Measurements from ENCODE around the gene LTBP1. TPM values are rescaled to one million over a fixed set of nuclear protein-coding genes. Genes with fewer than 3 reads are reported as not detected.

The LTBP1 gene
- total RNA-seq, 1 experiment from 2014 or later: 12.5 TPM

DNA sequence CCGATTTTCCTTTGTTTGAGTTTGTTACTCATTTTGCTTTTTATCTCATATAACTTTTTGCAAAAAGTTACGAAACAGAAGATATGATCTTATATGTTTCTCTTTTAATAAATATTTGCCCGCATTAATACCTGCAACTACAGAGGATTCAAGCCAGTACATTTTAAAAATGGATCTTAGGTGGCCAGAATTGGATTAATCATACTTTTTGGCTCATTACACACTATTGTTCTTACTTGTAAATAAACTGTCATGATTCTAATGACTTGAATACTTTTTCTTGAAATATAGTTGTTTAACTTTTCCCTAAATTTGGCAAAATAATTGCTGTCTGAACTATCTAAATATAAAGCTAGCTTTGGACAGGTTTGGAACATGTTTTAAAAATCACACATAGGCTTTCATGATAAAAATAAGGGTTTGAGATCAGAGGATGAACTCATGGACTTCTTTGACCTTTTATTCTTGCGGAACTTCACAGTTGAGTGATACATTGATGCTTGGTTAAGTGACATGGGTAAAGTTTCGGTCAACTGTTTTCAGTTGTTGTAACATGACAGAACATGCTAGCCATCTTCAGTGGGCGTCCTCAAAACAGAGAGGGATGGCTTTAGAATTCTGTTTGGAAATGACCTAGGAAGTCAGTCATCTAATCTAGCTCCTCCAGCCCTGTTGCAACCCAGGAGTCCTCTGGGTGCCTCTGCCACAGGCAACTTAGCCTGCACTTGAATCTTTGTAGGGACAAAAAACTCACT, 44.5 kb downstream of the LTBP1 start:
- no peak for ATAC-seq
- DNase-seq (ENCODE audit: low read depth, low spot score): no peak
- Histone ChIP-seq H3K9me3 (ENCODE audit: control insufficient read depth, insufficient read depth, low read depth, low read length) (no peaks in the 10 kb centered on the region), H3K4me1 (ENCODE audit: control insufficient read depth, insufficient read depth, low read length) (no peaks in the 10 kb centered on the region), H3K4me3 (ENCODE audit: low read depth in 2 of 2, low read length in 2 of 2) (no peak overlapping the region), H3K36me3 (ENCODE audit: control insufficient read depth, insufficient read depth, low read length) (no peaks in the 10 kb centered on the region), H3K27me3 (ENCODE audit: control insufficient read depth, insufficient read depth, low read length) (no peaks in the 10 kb centered on the region), H3K27ac (ENCODE audit: low read length) (no peak overlapping the region)
- intact Hi-C loops (cut with micrococcal nuclease; ENCODE audit: unreplicated experiment) (no loop called here), in situ Hi-C loops (cut with HindIII; ENCODE audit: low pct_unique_long_range_greater_than_20kb, low sequenced_read_pairs) (no loop called here)
- ChIA-PET POLR2A (no interaction called here), CTCF (no interaction called here)
- no peak for TF ChIP-seq SIN3A (IDR thresholded peaks at IDR 0.05; ENCODE audit: borderline replicate concordance, insufficient read depth, low read depth, low read length)
- TF ChIP-seq POLR2AphosphoS5 (IDR thresholded peaks at IDR 0.05; ENCODE audit: low read depth, low read length): no peak
- TF ChIP-seq TCF7L2 (IDR thresholded peaks at IDR 0.05; ENCODE audit: low read depth, low read length): no peak
- TF ChIP-seq, protein P1, sequence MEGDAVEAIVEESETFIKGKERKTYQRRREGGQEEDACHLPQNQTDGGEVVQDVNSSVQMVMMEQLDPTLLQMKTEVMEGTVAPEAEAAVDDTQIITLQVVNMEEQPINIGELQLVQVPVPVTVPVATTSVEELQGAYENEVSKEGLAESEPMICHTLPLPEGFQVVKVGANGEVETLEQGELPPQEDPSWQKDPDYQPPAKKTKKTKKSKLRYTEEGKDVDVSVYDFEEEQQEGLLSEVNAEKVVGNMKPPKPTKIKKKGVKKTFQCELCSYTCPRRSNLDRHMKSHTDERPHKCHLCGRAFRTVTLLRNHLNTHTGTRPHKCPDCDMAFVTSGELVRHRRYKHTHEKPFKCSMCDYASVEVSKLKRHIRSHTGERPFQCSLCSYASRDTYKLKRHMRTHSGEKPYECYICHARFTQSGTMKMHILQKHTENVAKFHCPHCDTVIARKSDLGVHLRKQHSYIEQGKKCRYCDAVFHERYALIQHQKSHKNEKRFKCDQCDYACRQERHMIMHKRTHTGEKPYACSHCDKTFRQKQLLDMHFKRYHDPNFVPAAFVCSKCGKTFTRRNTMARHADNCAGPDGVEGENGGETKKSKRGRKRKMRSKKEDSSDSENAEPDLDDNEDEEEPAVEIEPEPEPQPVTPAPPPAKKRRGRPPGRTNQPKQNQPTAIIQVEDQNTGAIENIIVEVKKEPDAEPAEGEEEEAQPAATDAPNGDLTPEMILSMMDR (IDR thresholded peaks at IDR 0.05): no peak
- TF ChIP-seq, protein P2, sequence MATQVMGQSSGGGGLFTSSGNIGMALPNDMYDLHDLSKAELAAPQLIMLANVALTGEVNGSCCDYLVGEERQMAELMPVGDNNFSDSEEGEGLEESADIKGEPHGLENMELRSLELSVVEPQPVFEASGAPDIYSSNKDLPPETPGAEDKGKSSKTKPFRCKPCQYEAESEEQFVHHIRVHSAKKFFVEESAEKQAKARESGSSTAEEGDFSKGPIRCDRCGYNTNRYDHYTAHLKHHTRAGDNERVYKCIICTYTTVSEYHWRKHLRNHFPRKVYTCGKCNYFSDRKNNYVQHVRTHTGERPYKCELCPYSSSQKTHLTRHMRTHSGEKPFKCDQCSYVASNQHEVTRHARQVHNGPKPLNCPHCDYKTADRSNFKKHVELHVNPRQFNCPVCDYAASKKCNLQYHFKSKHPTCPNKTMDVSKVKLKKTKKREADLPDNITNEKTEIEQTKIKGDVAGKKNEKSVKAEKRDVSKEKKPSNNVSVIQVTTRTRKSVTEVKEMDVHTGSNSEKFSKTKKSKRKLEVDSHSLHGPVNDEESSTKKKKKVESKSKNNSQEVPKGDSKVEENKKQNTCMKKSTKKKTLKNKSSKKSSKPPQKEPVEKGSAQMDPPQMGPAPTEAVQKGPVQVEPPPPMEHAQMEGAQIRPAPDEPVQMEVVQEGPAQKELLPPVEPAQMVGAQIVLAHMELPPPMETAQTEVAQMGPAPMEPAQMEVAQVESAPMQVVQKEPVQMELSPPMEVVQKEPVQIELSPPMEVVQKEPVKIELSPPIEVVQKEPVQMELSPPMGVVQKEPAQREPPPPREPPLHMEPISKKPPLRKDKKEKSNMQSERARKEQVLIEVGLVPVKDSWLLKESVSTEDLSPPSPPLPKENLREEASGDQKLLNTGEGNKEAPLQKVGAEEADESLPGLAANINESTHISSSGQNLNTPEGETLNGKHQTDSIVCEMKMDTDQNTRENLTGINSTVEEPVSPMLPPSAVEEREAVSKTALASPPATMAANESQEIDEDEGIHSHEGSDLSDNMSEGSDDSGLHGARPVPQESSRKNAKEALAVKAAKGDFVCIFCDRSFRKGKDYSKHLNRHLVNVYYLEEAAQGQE (IDR thresholded peaks at IDR 0.05; ENCODE audit: insufficient read depth in 1 of 2, low read depth in 2 of 2, low read length in 1 of 2): no peak
- BruUV-seq (replicated peaks): no TSS peak

DNA sequence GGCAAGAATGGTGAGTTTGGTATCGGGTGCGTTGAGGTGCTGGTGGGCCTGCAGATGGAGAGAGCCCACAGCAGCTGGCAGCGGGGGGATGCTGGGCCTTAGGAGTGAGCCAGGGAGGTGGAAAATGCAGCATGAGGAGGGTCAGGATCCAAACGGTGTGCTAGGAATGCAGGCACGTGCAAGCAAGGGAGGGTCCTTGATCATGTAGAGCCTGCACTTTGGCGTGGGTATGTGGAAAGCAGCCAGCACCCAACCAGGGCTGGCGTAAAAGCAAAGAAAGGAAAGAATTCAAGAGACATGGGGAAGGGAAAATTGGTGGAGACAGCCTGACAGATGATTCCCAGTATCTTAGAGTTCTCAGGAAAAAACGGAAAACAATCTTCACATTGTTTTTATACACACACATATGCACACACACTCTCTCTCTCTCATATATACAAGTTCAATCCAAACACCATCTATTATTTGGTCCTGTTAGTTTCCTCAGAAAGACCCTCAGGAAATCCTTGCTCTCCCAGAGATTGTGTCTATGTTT, 46.3 kb downstream of the LTBP1 start:
- Histone ChIP-seq H3K4me3 (ENCODE audit: low read depth in 2 of 2, low read length in 2 of 2) (no peak overlapping the region), H3K36me3 (ENCODE audit: control insufficient read depth, insufficient read depth, low read length) (no peaks in the 10 kb centered on the region), H3K9me3 (ENCODE audit: control insufficient read depth, insufficient read depth, low read depth, low read length) (no peaks in the 10 kb centered on the region), H3K27me3 (ENCODE audit: control insufficient read depth, insufficient read depth, low read length) (no peaks in the 10 kb centered on the region), H3K27ac (ENCODE audit: low read length) (no peak overlapping the region), H3K4me1 (ENCODE audit: control insufficient read depth, insufficient read depth, low read length) (no peaks in the 10 kb centered on the region)
- in situ Hi-C loops (cut with HindIII; ENCODE audit: low pct_unique_long_range_greater_than_20kb, low sequenced_read_pairs) (no loop called here), intact Hi-C loops (cut with micrococcal nuclease; ENCODE audit: unreplicated experiment) (no loop called here)
- ChIA-PET CTCF (no interaction called here), POLR2A (no interaction called here)
- TF ChIP-seq TCF7L2 (IDR thresholded peaks at IDR 0.05; ENCODE audit: low read depth, low read length) (no peak), SIN3A (IDR thresholded peaks at IDR 0.05; ENCODE audit: borderline replicate concordance, insufficient read depth, low read depth, low read length) (no peak), POLR2AphosphoS5 (IDR thresholded peaks at IDR 0.05; ENCODE audit: low read depth, low read length) (no peak)
- TF ChIP-seq, protein P1 (IDR thresholded peaks at IDR 0.05): no peak
- TF ChIP-seq, protein P2 (IDR thresholded peaks at IDR 0.05; ENCODE audit: insufficient read depth in 1 of 2, low read depth in 2 of 2, low read length in 1 of 2): no peak
- ATAC-seq (no peak), DNase-seq (ENCODE audit: low read depth, low spot score) (no peak)
- no TSS peak for BruUV-seq (replicated peaks)

All from Panc1 (cell line).